ENCODE data around the gene PSTPIP1. TPM values are rescaled to one million over a fixed set of nuclear protein-coding genes. Genes with fewer than 3 reads are reported as not detected.

PSTPIP1 gene
- polyA plus RNA-seq, 1 donor from 2014 or later: not detected

DNA sequence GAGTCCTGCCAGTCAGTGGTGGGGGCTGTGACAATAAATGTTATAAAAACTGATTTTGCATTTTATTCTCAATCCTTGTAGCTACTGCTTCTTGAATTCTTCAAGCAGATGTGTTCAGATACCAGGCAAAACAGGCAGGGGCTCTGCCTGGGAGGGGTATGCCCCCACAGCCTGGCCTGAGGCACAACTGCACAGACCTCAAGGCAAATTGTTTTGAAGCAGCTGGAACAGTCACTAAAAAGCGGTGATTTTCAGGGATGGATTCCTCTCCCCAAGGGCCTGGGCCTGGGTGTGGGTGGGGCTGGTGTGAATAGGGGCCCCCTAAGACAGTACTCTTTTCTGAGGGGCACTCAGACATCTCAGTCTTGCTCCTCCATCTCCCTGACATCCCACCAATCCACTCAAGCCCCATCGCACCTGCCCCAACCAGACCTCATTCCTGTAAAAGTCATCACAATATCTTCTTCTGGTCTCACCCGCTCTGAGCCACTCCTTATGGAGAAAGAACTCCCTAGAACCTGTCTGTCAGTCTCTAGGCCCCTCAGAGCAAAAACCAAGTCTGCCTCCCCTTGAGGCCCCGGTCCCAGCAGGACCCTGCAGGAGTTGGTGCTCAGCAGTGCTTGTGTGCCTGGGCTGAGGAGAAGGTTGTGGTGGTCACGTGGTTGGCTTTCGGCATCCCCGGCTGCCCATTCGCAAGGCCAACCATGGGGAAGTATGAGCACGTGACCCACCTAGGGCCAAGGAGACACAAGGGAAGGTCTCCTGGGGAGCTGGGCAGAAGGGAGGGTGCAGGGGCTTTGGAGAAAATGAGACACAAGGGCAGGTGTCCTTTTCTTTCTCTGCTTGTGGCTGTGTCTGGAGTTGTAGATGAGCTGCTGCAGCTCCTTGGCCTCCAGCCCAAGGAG, 2.9 kb upstream of the PSTPIP1 start:
- H3K4me2 ChIP-seq (ENCODE audit: low read length): no peak overlapping the region
- H3K36me3 ChIP-seq (ENCODE audit: insufficient read depth, low read length): no peaks in the 10 kb centered on the region
- no peaks in the 10 kb centered on the region for H3F3A ChIP-seq (ENCODE audit: insufficient read depth, low read length, poor library complexity, severe bottlenecking)
- no peak overlapping the region for H3K27ac ChIP-seq (ENCODE audit: low read length)
- H3K4me3 ChIP-seq (ENCODE audit: low read length): no peak overlapping the region
- no peak overlapping the region for H3K9ac ChIP-seq (ENCODE audit: low read length)
- TF ChIP-seq RAD21 (conservative IDR thresholded peaks at IDR 0.05) (no peak), TAF1 (IDR thresholded peaks at IDR 0.05; ENCODE audit: low read depth) (no peak), EP300 (conservative IDR thresholded peaks at IDR 0.05; ENCODE audit: poor library complexity, severe bottlenecking) (no peak), SMC3 (conservative IDR thresholded peaks at IDR 0.05; ENCODE audit: poor library complexity) (no peak), POLR2AphosphoS5 (IDR thresholded peaks at IDR 0.05) (no peak), MXI1 (conservative IDR thresholded peaks at IDR 0.05; ENCODE audit: poor library complexity, severe bottlenecking) (no peak), EZH2 (IDR thresholded peaks at IDR 0.05; ENCODE audit: borderline replicate concordance, insufficient read depth, low read length, poor library complexity, severe bottlenecking) (no peak)
- TF ChIP-seq, protein P1, sequence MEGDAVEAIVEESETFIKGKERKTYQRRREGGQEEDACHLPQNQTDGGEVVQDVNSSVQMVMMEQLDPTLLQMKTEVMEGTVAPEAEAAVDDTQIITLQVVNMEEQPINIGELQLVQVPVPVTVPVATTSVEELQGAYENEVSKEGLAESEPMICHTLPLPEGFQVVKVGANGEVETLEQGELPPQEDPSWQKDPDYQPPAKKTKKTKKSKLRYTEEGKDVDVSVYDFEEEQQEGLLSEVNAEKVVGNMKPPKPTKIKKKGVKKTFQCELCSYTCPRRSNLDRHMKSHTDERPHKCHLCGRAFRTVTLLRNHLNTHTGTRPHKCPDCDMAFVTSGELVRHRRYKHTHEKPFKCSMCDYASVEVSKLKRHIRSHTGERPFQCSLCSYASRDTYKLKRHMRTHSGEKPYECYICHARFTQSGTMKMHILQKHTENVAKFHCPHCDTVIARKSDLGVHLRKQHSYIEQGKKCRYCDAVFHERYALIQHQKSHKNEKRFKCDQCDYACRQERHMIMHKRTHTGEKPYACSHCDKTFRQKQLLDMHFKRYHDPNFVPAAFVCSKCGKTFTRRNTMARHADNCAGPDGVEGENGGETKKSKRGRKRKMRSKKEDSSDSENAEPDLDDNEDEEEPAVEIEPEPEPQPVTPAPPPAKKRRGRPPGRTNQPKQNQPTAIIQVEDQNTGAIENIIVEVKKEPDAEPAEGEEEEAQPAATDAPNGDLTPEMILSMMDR (IDR thresholded peaks at IDR 0.05; ENCODE audit: poor library complexity, severe bottlenecking): no peak
- TF ChIP-seq, protein P2, sequence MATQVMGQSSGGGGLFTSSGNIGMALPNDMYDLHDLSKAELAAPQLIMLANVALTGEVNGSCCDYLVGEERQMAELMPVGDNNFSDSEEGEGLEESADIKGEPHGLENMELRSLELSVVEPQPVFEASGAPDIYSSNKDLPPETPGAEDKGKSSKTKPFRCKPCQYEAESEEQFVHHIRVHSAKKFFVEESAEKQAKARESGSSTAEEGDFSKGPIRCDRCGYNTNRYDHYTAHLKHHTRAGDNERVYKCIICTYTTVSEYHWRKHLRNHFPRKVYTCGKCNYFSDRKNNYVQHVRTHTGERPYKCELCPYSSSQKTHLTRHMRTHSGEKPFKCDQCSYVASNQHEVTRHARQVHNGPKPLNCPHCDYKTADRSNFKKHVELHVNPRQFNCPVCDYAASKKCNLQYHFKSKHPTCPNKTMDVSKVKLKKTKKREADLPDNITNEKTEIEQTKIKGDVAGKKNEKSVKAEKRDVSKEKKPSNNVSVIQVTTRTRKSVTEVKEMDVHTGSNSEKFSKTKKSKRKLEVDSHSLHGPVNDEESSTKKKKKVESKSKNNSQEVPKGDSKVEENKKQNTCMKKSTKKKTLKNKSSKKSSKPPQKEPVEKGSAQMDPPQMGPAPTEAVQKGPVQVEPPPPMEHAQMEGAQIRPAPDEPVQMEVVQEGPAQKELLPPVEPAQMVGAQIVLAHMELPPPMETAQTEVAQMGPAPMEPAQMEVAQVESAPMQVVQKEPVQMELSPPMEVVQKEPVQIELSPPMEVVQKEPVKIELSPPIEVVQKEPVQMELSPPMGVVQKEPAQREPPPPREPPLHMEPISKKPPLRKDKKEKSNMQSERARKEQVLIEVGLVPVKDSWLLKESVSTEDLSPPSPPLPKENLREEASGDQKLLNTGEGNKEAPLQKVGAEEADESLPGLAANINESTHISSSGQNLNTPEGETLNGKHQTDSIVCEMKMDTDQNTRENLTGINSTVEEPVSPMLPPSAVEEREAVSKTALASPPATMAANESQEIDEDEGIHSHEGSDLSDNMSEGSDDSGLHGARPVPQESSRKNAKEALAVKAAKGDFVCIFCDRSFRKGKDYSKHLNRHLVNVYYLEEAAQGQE (IDR thresholded peaks at IDR 0.05; ENCODE audit: borderline replicate concordance): no peak
- H3K79me2 ChIP-seq (replicated peaks; ENCODE audit: insufficient read depth, low read length): no peaks in the 10 kb centered on the region
- no peaks in the 10 kb centered on the region for H3K9me2 ChIP-seq (ENCODE audit: insufficient read depth, low read length)
- no peaks in the 10 kb centered on the region for H3K27me3 ChIP-seq (ENCODE audit: insufficient read depth, low read depth, low read length)
- no peaks in the 10 kb centered on the region for H4K20me1 ChIP-seq (ENCODE audit: insufficient read depth)
- no peak overlapping the region for H2AFZ ChIP-seq (ENCODE audit: low read depth, low read length)
- no peaks in the 10 kb centered on the region for H3K9me3 ChIP-seq (ENCODE audit: low read length)

DNA sequence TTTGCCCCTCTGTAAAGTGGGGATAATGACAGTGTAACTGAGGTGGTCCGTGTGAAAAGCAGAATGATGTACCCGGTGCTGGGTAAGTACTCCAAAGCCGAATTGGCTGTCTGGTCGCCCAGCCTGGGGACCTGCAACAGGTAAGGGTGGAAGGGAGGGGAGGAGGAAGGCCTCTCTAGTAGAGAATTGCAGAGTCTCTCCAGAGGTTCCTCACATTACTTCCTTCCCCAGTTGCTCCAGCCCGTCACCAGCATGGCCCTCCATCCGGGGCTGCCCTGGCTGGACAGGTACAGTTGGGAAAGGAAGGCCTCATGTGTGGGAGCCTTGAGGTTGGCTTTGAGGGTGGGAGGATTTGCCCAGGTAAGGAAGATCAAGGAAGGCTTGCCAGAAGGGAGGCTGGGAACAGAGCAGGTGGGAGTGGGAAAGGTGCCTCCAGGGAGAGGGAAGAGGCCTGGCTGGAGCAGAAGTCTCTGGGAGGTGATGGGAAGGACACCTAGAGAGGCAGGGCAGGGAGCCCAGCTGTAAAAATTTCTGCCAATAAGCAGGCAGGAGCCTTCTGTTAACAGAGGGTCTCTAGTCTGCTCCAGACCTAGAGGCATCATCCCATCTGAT, 1.7 kb upstream of the PSTPIP1 start:
- H3K27ac ChIP-seq (ENCODE audit: low read length): no peak overlapping the region
- H3K9me3 ChIP-seq (ENCODE audit: low read length): no peaks in the 10 kb centered on the region
- H3K9ac ChIP-seq (ENCODE audit: low read length): no peak overlapping the region
- TF ChIP-seq MXI1 (conservative IDR thresholded peaks at IDR 0.05; ENCODE audit: poor library complexity, severe bottlenecking) (no peak), EZH2 (IDR thresholded peaks at IDR 0.05; ENCODE audit: borderline replicate concordance, insufficient read depth, low read length, poor library complexity, severe bottlenecking) (no peak), SMC3 (conservative IDR thresholded peaks at IDR 0.05; ENCODE audit: poor library complexity) (no peak), EP300 (conservative IDR thresholded peaks at IDR 0.05; ENCODE audit: poor library complexity, severe bottlenecking) (no peak), RAD21 (conservative IDR thresholded peaks at IDR 0.05) (no peak)
- TF ChIP-seq, protein P1 (IDR thresholded peaks at IDR 0.05; ENCODE audit: poor library complexity, severe bottlenecking): no peak
- TF ChIP-seq, protein P2 (IDR thresholded peaks at IDR 0.05; ENCODE audit: borderline replicate concordance): no peak
- H4K20me1 ChIP-seq (ENCODE audit: insufficient read depth): no peaks in the 10 kb centered on the region
- H3K79me2 ChIP-seq (replicated peaks; ENCODE audit: insufficient read depth, low read length): no peaks in the 10 kb centered on the region
- H3K36me3 ChIP-seq (ENCODE audit: insufficient read depth, low read length): no peaks in the 10 kb centered on the region
- H3K4me2 ChIP-seq (ENCODE audit: low read length): no peak overlapping the region
- no peaks in the 10 kb centered on the region for H3K9me2 ChIP-seq (ENCODE audit: insufficient read depth, low read length)
- no peaks in the 10 kb centered on the region for H3F3A ChIP-seq (ENCODE audit: insufficient read depth, low read length, poor library complexity, severe bottlenecking)
- no peaks in the 10 kb centered on the region for H3K27me3 ChIP-seq (ENCODE audit: insufficient read depth, low read depth, low read length)
- no peak overlapping the region for H3K4me3 ChIP-seq (ENCODE audit: low read length)
- H2AFZ ChIP-seq (ENCODE audit: low read depth, low read length): no peak overlapping the region

All from neural cell (in vitro differentiated cells).